VCaP (cell line): ENCODE results near the gene DIP2C.

ENCODE experiments used
- H3K27ac ChIP-seq: fragments of 450-650 bp; 2 replicates; pipeline ENCODE4 v1.5.1; 2017
- TF ChIP-seq, protein P1 (sequence below): fragments of 450-650 bp; conservative IDR thresholded peaks from 2 replicates; pipeline ENCODE4 v1.5.1; 2017; ENCODE audit warnings: mild to moderate bottlenecking, moderate library complexity

DIP2C gene

DNA sequence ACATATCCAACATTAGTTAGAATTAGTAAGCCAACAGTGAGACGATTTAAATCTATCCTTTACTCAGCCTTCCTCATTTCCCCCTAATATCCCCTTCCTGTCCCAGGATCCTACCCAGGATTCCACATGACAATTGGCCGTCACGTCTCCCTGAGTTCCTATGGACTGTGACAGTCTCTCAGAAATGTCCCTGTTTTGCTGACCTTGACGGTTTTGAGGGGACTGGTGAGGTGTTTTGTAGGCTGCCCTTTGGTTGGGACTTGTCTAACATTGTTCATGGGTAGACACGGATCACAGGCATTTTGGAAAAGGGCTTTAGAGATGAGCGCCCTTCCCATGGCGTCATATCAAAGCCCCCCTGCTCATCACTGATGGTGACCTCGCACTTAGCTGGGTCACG, 391.4 kb downstream of the DIP2C start:
- H3K27ac ChIP-seq = no peak overlapping the region
- TF ChIP-seq, protein P1, sequence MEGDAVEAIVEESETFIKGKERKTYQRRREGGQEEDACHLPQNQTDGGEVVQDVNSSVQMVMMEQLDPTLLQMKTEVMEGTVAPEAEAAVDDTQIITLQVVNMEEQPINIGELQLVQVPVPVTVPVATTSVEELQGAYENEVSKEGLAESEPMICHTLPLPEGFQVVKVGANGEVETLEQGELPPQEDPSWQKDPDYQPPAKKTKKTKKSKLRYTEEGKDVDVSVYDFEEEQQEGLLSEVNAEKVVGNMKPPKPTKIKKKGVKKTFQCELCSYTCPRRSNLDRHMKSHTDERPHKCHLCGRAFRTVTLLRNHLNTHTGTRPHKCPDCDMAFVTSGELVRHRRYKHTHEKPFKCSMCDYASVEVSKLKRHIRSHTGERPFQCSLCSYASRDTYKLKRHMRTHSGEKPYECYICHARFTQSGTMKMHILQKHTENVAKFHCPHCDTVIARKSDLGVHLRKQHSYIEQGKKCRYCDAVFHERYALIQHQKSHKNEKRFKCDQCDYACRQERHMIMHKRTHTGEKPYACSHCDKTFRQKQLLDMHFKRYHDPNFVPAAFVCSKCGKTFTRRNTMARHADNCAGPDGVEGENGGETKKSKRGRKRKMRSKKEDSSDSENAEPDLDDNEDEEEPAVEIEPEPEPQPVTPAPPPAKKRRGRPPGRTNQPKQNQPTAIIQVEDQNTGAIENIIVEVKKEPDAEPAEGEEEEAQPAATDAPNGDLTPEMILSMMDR = no peak

DNA sequence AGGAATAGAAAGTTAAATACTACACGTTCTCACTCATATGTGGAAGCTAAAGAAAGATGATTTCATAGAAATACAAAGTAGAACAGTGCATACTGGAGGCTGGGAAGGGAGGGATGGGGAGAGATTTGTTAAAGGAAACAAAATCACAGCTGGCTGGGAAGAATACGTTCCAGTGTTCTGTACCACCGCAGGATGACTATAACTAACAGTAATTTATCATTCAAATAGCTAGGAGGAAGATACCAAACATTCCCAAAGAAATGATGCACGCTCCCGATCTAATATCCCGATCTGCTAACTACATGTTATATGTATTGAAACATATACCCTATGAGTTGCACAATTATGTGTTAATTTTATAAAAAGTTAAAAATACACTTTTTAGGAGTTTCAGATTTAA, 391.9 kb downstream of the DIP2C start:
- H3K27ac ChIP-seq = no peak overlapping the region
- TF ChIP-seq, protein P1 = no peak

DNA sequence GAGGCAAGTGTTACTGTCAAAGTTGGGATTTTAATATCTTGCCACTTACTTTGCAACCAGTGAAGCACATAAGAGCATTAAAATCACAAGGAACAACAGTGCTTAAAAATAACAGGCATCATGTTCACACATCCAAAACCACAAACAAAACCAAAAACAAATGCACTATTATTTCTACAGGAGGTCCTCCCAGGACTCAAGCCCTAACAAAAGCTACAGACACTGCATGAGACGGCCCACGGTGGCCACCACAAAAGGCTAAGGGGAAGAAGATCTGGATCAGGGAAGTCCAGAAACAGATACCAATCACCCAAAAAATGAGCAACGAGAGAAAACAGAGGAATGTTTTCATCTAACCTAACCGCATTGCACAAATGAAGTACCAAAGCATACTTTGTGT, 395.8 kb downstream of the DIP2C start:
- TF ChIP-seq, protein P1 = no peak
- no peak overlapping the region for H3K27ac ChIP-seq

DNA sequence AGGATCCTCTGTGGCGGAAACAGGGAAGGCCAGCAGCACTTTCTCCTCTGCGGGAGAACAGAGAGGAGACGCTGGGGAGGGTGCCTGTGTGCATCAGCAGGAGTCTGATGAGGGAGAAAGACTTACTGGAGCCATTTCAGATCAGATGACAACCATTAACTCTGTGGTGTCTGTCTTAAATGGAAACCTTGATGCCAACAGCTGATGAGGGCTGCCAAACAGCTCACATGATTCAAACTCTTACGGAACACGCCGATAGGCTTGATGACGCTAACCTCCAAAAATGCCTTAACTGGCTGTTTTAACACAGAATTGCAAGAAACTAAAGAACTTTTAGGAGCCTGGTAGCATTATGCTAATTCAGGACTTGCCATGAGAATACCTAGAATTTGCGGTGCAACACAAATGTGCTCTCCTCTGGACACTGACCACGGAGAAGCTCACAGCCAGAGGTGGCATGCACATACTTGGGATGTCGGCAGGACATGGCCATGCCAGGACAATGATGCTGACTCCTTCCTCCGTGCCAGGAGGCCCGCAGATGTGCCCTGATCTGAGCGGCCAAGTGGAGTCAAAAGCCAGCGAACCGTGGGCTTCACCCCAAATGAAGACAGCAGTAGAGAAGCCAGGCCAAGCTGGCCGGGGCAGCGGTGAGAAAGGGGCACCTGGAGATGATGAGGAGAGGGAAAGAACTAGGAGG, 399.3 kb downstream of the DIP2C start:
- TF ChIP-seq, protein P1 = no peak
- no peak overlapping the region for H3K27ac ChIP-seq

DNA sequence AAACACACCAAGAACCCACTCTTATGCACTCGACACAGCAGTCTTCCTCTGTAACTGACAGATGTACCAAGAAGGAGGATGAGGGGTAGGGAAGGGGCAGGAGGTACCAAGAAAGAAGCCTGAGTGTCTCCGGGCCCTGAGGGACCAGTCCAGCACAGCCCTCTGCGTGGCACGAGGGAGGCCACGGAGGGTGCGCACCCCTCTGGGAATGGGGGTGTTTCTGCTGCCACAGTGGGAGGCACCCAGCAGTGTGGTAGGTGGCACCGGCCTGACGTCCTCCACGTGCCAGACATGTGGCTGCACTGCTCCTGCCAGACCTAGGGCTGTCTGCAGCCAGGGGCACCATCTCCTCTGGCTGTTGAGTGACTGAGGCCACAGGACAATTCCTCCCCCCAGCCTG, 399.9 kb downstream of the DIP2C start:
- H3K27ac ChIP-seq = no peak overlapping the region
- TF ChIP-seq, protein P1 = no peak

DNA sequence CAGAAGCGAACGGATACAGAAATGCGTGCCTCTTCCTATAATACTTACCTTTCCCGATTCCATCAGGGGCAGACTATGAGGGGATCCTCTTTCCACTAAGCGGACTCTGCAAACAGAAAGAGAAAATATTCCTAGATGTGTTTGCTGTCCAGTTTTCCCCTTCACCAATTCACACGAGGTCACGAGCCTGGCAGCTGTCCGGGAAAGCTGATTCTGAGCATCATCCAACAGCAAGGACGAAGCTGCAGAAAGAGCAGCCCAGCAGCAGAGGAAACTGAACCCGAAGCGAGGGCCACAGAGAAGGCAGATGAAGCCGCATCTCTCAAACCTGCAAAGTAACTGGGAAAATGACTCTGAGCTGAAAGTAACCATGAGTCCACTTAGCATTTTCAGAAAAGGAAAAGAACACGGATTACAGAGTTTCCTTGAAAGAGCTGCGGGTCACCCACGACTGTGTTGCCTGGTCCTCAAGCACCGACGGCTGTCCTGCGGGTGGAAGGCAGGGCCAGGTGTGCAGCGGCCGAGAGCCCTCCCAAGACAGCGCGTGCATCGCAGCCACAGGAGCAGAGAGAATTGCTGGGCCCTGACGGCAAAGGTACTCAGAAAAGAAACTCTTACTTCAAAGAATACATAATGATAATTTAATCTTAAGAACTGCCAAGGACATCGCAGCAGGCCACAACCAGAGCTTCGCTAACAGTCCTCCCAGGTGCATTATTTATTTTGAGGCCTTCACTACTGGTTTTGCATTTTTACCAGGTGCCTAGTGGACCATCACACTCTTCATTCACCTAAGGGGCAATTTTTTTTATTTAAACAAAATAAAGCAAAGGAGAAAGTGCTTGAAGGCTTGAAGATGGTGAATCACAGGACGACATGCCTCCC, 400.9 kb downstream of the DIP2C start:
- no peak overlapping the region for H3K27ac ChIP-seq
- TF ChIP-seq, protein P1 = no peak

DNA sequence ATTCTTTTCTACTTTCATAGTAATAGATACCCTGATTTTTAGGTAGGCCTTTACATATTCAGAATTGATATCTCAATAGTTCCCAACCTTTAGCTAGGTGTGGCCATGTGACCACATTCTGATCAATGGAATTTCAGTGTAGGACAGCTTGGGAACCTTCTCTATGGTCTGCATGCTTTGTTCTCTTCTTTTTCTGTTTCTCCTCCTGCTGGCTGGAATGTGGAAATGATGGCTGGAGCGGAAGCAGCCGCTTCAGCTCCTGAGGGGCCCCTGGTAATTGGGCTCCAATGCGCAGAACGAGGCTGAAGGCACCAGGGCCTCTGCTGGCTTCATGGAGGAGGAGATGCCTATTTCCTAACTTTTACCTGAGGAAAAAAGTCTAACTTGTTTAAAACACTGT, 401.7 kb downstream of the DIP2C start:
- H3K27ac ChIP-seq = no peak overlapping the region
- TF ChIP-seq, protein P1 = no peak
